Mammary epithelial cell (primary cell): Measurements from ENCODE around the gene PAPPA2.

ENCODE experiments used
- CTCF ChIP-seq, 2 donors: IDR thresholded peaks in 1 of 2; conservative IDR thresholded peaks in 1 of 2; 2 replicates each; pipeline ENCODE4 v1.5.1; 2011 to 2012; ENCODE audit warnings: inconsistent platforms in 2 of 2, low read length in 2 of 2, mild to moderate bottlenecking in 2 of 2, control low read depth in 1 of 2, low read depth in 1 of 2; ENCODE audit not compliant: insufficient read depth in 1 of 2; ENCODE audit errors: extremely low read depth in 1 of 2
- EZH2 ChIP-seq: IDR thresholded peaks from 2 replicates; pipeline ENCODE4 v1.6.1; 2012; ENCODE audit warnings: low read length, inconsistent platforms, borderline replicate concordance

GRCh38 chr1:176462674-176463378, at the start of gene PAPPA2:
- TF ChIP-seq CTCF (conservative IDR thresholded peaks at IDR 0.05 in 1 of 2, IDR thresholded peaks at IDR 0.05 in 1 of 2; ENCODE audit: extremely low read depth in 1 of 2, insufficient read depth in 1 of 2, low read depth in 1 of 2, low read length in 2 of 2) (no peak), EZH2 (no peak)
